Panc1 (cell line): ENCODE data around the gene CSK. TPM values are rescaled to one million over a fixed set of nuclear protein-coding genes. Genes with fewer than 3 reads are reported as not detected.

ENCODE experiments used
- ATAC-seq: fragments of 200-7000 bp; cut with Tn5 transposase; 2 replicates; pipeline ENCODE4 v1.9.1; 2020; ENCODE audit warnings: mild to moderate bottlenecking, moderate library complexity
- BruUV-seq: library from RNA; stranded (reverse); fragments of 400-500 nt; replicated peaks from 2 replicates; lab custom pipeline; 2021; lab: Mats Ljungman, UMichigan
- CTCF ChIA-PET: fragments of 300-600 bp; sonication (Branson Sonifier 250); formaldehyde crosslinking; loops from one replicate; lab custom pipeline; 2022; ENCODE audit warnings: antibody characterized with exemption; lab: Charles Lee
- POLR2A ChIA-PET: fragments of 300-600 bp; sonication (Branson Sonifier 250); formaldehyde crosslinking; loops from one replicate; lab custom pipeline; 2022; ENCODE audit warnings: antibody characterized with exemption; lab: Charles Lee
- DNase-seq: peaks from one replicate; pipeline ENCODE4 v3.0.0-alpha.2; 2010; ENCODE audit warnings: low read depth, low spot score
- H3K27ac ChIP-seq: 2 replicates; pipeline ENCODE4 v1.5.1; 2011; ENCODE audit warnings: mild to moderate bottlenecking, low read length, inconsistent platforms
- H3K27me3 ChIP-seq: fragments of 200-500 bp; sonication (Bioruptor generic); 2 replicates; pipeline ENCODE4 v1.6.0; 2014; ENCODE audit warnings: low read length, inconsistent platforms; ENCODE audit not compliant: control insufficient read depth, insufficient read depth
- H3K36me3 ChIP-seq: fragments of 200-500 bp; sonication (Bioruptor generic); 2 replicates; pipeline ENCODE4 v1.5.1; 2014; ENCODE audit warnings: inconsistent platforms, mild to moderate bottlenecking, low read length, moderate library complexity; ENCODE audit not compliant: control insufficient read depth, insufficient read depth
- H3K4me1 ChIP-seq: 2 replicates; pipeline ENCODE4 v1.5.1; 2011; ENCODE audit warnings: inconsistent platforms, mild to moderate bottlenecking, low read length, moderate library complexity; ENCODE audit not compliant: control insufficient read depth, insufficient read depth
- H3K4me3 ChIP-seq, 2 experiments: 2 replicates each; pipeline ENCODE4 v1.5.1; 2011 to 2012; ENCODE audit warnings: low read depth in 2 of 2, low read length in 2 of 2, mild to moderate bottlenecking in 2 of 2, inconsistent platforms in 1 of 2, moderate library complexity in 1 of 2
- H3K9me3 ChIP-seq: fragments of 200-500 bp; sonication (Bioruptor generic); 2 replicates; pipeline ENCODE4 v1.5.1; 2014; ENCODE audit warnings: low read depth, mild to moderate bottlenecking, inconsistent platforms, low read length, moderate library complexity; ENCODE audit not compliant: control insufficient read depth, insufficient read depth
- POLR2AphosphoS5 ChIP-seq: IDR thresholded peaks from 2 replicates; pipeline ENCODE4 v1.6.1; 2012; ENCODE audit warnings: mild to moderate bottlenecking, low read depth, low read length, moderate library complexity
- SIN3A ChIP-seq: IDR thresholded peaks from 2 replicates; pipeline ENCODE4 v1.6.1; 2012; ENCODE audit warnings: low read depth, mild to moderate bottlenecking, low read length, moderate library complexity, borderline replicate concordance; ENCODE audit not compliant: insufficient read depth
- TCF7L2 ChIP-seq: IDR thresholded peaks from 2 replicates; pipeline ENCODE4 v1.6.1; 2011; ENCODE audit warnings: mild to moderate bottlenecking, low read depth, low read length, inconsistent platforms
- in situ Hi-C: cut with HindIII; loops from 2 replicates; pipeline ENCODE4 v1.10.0; 2016; ENCODE audit warnings: low sequenced_read_pairs, low pct_unique_long_range_greater_than_20kb
- intact Hi-C: fragments of 100-400 bp; cut with micrococcal nuclease; formaldehyde crosslinking; loops from one replicate; pipeline ENCODE4 v1.10.0; 2022; ENCODE audit not compliant: unreplicated experiment
- total RNA-seq: library from RNA; stranded (reverse); gene quantifications from one replicate; pipeline ENCODE4 v1.2.1, GENCODE V29; 2021; ENCODE audit not compliant: unreplicated experiment
- TF ChIP-seq, protein P1 (sequence below), 2 experiments: IDR thresholded peaks; 2 replicates each; pipeline ENCODE4 v1.6.1; 2011 to 2012; ENCODE audit warnings: low read depth in 2 of 2, control low read depth in 1 of 2, low read length in 1 of 2, mild to moderate bottlenecking in 1 of 2, moderate library complexity in 1 of 2; ENCODE audit not compliant: insufficient read depth in 1 of 2
- TF ChIP-seq, protein P2 (sequence below): fragments of 450-650 bp; IDR thresholded peaks from 2 replicates; pipeline ENCODE4 v1.5.1; 2017; ENCODE audit warnings: mild to moderate bottlenecking

The CSK gene
- total RNA-seq, 1 experiment from 2014 or later, result 81.4 TPM

DNA sequence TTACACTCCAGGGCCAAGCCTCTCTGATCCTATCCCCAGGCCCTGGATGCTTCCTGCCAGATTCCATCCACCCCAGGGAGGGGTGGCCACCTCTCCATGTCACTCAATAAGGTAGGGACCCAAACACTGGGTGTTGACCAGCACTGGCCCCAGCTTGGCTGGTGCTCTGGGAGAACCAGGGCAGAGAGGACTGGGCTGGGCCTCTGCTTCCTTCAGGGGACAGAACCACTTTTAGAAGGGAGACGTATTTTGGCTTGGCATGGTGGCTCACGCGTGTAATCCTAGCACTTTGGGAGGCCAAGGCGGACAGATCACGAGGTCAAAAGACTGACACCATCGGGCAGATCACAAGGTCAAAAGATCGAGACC lies 39.9 kb downstream of the CSK start:
- no TSS peak for BruUV-seq
- H3K27ac ChIP-seq, result no peak overlapping the region
- CTCF ChIA-PET, result interaction anchor here (1.2 kb wide), 1 partner anchor 9 kb away, joined by 3 read pairs; the partner anchor contains the start of gene LMAN1L
- peaks cover 2% of the 10 kb centered on the region; the same call in 1 of the 2 replicates for H3K27me3 ChIP-seq
- TF ChIP-seq, protein P1, sequence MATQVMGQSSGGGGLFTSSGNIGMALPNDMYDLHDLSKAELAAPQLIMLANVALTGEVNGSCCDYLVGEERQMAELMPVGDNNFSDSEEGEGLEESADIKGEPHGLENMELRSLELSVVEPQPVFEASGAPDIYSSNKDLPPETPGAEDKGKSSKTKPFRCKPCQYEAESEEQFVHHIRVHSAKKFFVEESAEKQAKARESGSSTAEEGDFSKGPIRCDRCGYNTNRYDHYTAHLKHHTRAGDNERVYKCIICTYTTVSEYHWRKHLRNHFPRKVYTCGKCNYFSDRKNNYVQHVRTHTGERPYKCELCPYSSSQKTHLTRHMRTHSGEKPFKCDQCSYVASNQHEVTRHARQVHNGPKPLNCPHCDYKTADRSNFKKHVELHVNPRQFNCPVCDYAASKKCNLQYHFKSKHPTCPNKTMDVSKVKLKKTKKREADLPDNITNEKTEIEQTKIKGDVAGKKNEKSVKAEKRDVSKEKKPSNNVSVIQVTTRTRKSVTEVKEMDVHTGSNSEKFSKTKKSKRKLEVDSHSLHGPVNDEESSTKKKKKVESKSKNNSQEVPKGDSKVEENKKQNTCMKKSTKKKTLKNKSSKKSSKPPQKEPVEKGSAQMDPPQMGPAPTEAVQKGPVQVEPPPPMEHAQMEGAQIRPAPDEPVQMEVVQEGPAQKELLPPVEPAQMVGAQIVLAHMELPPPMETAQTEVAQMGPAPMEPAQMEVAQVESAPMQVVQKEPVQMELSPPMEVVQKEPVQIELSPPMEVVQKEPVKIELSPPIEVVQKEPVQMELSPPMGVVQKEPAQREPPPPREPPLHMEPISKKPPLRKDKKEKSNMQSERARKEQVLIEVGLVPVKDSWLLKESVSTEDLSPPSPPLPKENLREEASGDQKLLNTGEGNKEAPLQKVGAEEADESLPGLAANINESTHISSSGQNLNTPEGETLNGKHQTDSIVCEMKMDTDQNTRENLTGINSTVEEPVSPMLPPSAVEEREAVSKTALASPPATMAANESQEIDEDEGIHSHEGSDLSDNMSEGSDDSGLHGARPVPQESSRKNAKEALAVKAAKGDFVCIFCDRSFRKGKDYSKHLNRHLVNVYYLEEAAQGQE (IDR thresholded peaks at IDR 0.05; ENCODE audit: insufficient read depth in 1 of 2, low read depth in 2 of 2, low read length in 1 of 2), result no peak
- TF ChIP-seq POLR2AphosphoS5 (no peak), TCF7L2 (no peak), SIN3A (no peak)
- TF ChIP-seq, protein P2, sequence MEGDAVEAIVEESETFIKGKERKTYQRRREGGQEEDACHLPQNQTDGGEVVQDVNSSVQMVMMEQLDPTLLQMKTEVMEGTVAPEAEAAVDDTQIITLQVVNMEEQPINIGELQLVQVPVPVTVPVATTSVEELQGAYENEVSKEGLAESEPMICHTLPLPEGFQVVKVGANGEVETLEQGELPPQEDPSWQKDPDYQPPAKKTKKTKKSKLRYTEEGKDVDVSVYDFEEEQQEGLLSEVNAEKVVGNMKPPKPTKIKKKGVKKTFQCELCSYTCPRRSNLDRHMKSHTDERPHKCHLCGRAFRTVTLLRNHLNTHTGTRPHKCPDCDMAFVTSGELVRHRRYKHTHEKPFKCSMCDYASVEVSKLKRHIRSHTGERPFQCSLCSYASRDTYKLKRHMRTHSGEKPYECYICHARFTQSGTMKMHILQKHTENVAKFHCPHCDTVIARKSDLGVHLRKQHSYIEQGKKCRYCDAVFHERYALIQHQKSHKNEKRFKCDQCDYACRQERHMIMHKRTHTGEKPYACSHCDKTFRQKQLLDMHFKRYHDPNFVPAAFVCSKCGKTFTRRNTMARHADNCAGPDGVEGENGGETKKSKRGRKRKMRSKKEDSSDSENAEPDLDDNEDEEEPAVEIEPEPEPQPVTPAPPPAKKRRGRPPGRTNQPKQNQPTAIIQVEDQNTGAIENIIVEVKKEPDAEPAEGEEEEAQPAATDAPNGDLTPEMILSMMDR, result no peak
- intact Hi-C loops (no loop called here), in situ Hi-C loops (no loop called here)
- no peak overlapping the region for H3K4me3 ChIP-seq
- peaks cover 4% of the 10 kb centered on the region; the same call in 1 of the 2 replicates for H3K4me1 ChIP-seq
- POLR2A ChIA-PET, result interaction anchor here (0.6 kb wide), 1 partner anchor 53 kb away, joined by 10 read pairs; no protein-coding TSS in a partner anchor
- ATAC-seq, result no peak
- no peaks in the 10 kb centered on the region for H3K36me3 ChIP-seq
- no peak for DNase-seq
- no peaks in the 10 kb centered on the region for H3K9me3 ChIP-seq

DNA sequence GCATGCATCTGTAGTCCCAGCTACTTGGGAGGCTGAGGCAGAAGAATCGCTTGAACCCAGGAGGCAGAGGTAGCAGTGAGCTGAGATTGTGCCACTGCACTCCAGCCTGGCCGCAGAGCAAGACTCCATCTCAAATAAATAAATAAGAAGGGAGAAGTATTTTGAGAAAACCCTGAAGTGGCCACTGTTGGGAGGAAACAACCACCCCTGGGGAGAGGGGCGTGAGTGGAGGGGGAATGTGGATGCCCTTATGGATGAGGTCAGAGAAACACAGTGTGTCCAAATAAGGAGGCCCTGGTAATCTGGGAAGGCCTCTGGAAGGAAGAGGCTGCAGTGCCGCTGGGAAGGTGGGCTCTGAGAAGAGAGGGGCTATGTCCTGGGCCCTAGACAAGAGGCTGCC lies 40.4 kb downstream of the CSK start:
- intact Hi-C loops (no loop called here), in situ Hi-C loops (no loop called here)
- CTCF ChIA-PET, result interaction anchor here (1.2 kb wide), 1 partner anchor 10 kb away, joined by 3 read pairs; the partner anchor contains the start of gene LMAN1L
- peaks cover 2% of the 10 kb centered on the region; the same call in 1 of the 2 replicates for H3K27me3 ChIP-seq
- TF ChIP-seq, protein P2, result no peak
- TF ChIP-seq, protein P1 (IDR thresholded peaks at IDR 0.05; ENCODE audit: insufficient read depth in 1 of 2, low read depth in 2 of 2, low read length in 1 of 2), result no peak
- TF ChIP-seq POLR2AphosphoS5 (no peak), TCF7L2 (no peak), SIN3A (no peak)
- H3K36me3 ChIP-seq, result no peaks in the 10 kb centered on the region
- BruUV-seq, result no TSS peak
- DNase-seq (no peak), ATAC-seq (no peak)
- no peaks in the 10 kb centered on the region for H3K9me3 ChIP-seq
- H3K4me3 ChIP-seq, result no peak overlapping the region
- no peak overlapping the region for H3K27ac ChIP-seq
- POLR2A ChIA-PET, result no interaction called here
- peaks cover under 1% of the 10 kb centered on the region; the same call in 1 of the 2 replicates for H3K4me1 ChIP-seq
